ENCODE data around the gene TBC1D21.

The TBC1D21 gene

GRCh38 chr15:73889053-73889761, 15.8 kb downstream of the TBC1D21 start:
- no peak for DNase-seq (ENCODE audit: low spot score)

DNA sequence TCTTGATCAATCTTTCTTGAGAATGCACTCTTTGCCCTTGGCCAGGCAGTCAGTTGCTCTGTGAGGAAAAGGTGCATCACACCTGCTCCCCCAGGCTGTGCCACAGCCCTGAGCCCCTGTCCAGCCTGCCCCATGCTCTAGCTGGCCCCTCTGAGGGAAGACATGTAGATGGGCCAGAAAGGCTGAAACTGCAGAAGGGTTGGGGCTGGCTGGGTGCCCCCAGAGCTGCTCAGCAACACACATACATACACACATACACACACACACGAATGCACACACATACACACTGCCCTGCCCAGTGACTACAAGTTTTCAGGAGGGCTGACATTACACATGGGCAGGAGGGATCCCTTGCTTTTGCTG, 16.4 kb downstream of the TBC1D21 start:
- DNase-seq (ENCODE audit: low spot score) = no peak

DNA sequence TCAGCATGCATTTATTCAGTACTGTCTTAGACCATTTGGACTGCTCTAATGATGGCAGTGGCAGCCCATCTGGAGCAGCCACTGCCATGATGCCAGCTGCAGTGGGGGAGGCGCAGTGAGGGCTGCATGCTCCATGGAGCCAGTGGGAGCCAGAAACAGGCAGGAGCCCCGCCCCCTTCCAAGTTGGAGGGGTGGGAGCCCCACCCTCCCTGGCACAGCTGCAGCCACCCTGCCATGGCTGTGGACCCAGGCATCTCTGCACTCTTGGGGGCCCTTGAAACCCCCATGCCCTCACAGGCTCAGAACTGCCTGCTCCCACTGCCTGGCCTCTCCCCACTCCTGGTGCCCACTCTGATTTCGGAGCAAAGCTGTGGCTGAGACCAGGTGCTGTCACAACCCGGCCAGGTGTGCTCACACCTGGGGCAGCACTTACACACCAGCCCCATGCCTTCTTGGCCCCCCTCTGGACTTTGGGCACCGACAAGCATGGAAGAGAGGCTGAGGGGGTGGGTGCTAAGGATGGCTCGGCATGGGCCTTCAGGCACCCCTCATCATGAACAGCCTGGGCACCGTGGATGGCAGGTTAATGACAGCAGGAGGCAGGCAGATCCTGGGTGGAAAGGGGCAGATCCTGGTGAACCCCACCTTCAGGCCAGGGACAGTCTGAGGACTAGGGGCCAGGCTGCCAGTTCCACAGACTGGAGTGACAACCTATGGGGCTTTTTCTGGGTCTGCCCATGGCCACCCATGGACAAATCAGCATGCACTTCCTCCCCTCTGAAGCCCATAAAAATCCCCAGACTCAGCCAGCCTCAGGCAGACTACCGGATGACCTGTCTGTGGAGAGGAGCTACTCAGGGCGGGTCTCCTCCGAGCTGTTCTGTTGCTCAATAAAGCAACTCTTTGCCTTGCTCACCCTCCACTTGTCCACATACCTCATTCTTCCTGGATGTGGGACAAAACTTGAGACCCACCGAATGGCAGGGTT, 18.3 kb downstream of the TBC1D21 start:
- DNase-seq (ENCODE audit: low spot score) = no peak

DNA sequence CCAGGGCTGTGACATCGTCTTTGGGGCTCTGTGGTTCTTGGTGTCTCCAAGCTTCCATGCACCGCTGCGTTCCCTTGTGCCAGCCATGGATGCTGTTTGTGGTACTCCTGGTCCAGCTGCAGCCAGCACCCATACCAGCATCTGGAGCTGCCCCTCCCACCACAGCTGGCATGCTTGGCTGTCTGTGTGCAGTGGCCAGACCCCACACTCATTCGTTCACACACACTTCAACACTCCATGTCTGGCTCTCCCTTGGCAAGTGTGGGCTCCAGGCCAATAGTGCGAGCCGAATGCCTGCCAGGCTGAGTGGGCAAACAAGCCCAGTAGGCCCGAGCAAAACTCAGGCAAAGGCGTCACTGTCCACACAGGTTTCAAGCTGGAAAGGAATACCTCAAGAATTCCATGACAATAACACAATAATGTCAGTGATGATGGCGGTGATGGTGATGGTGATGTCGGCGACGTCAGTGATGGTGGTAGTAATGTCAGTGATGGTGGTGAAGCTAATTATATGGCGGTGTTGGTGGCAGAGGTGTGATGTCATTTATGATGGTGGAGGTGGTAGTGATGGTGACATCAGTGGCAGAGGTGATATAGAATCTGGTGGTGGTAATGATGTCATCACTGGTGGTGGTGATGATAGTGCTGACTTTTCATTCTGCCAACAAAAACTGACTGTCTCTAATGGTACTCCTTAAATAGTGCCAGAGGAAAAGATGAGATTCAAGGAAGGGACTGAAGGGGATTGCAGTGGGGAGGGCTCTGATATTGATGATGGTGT, 19.3 kb downstream of the TBC1D21 start:
- DNase-seq (ENCODE audit: low spot score) = no peak

DNA sequence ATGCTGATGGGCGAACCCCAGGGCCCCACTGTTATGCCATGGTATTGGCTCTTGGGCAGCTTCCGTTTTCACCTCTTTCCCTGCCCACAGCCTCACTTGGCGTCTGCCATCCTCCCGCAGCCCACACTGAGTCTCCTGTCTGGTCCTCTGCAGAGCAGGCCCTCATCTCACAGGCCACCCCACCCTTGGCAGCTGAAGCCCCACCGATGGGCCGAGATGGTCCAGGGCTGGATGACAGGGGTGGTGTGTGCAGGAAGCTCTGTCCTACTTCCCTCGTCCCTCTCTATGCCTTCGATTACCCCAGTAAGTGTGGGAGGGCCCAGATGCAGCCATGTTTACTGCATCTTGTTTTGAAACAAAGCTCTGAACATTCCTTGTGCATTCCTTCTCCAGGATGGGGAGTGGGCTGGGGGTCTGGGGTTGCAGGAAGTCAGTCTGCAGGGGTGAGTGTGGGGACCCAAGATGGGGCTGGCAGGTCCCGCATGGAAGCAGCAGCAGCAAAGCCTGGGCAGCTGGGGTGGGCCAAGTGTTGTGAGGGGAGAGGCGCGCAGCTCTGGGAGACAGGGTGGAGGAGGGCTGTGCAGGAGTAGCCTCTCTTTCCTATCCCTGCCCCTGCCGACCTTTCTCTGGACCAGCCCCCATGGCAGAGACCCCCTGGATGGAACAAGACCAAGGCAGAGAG, 20.9 kb downstream of the TBC1D21 start:
- DNase-seq (ENCODE audit: low spot score) = no peak

GRCh38 chr15:73897441-73898261, 24.3 kb downstream of the TBC1D21 start:
- DNase-seq (ENCODE audit: low spot score) = peak; percentile 26

GRCh38 chr15:73899197-73900094, 26.1 kb downstream of the TBC1D21 start:
- no peak for DNase-seq (ENCODE audit: low spot score)

GRCh38 chr15:73900095-73900712, 26.8 kb downstream of the TBC1D21 start:
- no peak for DNase-seq (ENCODE audit: low spot score)

DNA sequence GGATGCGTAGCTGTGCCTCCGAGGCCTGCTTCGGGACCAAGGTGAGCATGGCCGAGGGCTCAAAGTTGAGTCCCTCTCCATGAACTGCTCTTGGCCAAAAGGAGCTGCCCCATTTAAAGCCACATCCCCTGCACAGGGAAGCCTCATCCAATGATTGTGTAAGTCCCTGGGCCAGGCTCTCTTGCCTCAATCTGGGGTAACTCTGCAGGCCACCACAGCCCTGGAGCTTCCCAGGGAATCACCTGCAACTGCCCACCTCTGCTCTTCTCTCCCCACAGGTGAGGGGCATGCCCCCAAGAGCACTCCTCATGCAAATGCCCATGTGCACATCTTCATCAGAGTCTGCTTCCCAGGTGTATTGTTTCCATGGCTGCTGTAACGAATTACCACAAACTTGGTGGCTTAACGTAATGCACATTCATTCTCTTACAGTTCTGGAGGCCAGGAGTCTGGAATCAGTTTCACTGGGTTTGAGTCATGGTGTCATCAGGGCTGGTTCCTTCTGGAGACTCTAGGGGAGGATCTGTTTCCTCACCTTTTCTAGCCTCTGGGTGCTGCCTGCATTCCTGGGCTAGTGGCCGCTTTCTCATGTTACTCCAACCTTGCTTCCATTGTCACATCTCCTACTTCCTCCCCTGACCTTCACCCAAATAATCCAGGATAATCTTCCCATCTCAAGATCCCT, 27.9 kb downstream of the TBC1D21 start:
- DNase-seq (ENCODE audit: low spot score) = no peak

DNA sequence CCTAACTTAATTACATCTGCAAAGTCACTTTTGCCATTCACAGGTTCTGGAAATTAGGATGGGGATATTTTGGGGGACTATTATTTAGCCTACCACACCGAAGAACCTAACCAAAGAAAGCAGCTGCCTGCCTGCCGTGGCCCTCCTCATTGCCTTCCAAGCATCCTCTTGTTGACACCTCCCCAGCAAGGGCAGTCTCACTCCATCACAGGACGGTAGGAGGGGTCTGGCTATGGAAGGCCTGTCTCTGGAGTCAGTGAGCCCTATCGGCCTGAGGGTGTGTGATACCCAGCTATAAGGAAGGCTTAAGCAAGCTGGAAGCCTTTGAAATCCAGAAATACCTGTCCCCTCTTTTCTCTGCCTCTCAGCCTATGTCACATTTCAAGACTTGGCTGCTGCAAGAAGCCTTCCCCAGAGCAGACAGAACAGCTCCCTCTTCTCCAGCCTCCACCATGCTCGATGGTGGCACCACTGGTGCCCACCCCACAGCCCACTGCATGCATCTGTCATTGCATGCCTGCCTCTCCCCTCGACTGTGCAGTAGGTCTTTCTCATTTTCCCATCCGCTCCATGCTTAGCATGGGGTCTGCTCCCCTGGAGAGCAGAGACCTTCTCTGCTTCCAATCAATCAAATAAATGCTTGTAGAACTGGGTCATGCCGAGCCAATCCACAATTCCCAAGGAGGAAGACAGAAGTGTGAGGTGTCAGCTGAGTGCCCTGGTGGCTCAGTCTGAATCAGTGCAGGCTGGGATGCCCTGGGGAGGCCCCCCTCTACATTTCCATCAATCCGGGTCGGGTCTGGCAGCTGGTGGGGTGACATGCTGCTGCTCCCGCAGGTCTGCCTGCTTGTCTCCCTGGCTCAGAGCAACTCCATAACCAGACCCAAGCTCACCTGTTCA, 29.0 kb downstream of the TBC1D21 start:
- DNase-seq (ENCODE audit: low spot score) = no peak

DNA sequence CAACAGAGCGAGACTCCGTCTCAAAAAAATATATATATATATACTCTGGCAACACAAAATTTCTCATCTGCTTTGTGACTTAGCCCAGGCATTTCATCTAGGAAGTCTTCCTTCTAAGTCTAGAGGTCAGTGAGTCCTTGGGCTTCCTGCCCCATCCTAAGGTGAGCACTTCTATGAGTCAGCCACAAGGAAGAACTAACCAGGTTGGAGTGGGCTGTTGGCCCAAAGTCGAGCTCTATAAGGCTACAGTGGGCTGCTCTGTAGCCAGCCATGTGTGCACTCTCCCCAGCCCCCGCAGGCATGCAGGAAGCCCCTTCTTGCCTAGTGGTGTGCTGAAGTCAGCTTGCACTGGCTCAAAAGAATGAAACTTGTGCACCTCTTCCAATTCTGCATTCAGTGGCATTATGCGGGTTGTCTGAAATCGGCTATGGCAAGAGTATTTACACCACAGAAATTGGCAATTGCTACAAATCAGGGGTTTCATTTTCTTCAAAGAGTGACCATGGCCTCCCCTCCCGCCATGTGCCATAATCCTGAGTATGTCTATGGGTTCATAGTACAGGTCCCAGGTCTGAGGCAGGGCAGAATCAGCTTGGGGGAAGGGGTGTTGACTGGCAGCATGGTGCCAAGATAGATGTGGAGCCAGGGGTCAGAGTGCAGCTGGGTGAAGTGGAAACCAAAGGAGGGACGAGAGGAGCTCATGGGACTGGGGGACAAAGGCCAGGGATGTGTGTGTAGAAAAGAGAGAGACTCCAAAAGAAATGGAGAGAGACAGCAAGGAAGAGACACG, 30.9 kb downstream of the TBC1D21 start:
- DNase-seq (ENCODE audit: low spot score) = no peak

DNA sequence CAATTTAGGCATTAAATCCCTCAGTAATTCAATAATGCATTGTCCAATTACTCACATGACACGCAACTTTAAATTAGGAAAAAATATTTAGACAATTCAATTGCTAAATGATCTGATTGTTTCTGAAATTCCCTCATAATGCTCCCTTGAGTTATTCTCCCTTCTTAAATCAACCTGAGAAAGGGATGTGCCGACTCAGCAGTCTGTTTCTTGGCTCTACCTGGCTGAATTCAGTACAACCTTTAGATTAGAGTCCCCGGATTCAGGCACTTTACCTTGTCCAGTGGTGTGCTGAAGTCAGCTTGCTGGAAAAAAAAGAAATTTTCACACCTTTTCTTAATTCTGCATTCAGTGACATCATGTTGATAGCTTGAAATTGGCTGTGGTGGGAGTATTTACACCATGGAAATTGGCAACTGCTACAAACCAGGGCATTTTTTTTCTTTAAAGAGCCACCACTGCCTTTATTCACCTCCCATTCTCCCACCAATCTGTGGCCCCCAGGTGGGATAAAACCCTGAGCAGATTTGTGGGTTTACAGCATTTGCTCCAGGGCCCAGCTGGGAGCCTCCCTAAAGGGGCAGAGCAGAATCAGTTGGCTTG, 32.0 kb downstream of the TBC1D21 start:
- no peak for DNase-seq (ENCODE audit: low spot score)

DNA sequence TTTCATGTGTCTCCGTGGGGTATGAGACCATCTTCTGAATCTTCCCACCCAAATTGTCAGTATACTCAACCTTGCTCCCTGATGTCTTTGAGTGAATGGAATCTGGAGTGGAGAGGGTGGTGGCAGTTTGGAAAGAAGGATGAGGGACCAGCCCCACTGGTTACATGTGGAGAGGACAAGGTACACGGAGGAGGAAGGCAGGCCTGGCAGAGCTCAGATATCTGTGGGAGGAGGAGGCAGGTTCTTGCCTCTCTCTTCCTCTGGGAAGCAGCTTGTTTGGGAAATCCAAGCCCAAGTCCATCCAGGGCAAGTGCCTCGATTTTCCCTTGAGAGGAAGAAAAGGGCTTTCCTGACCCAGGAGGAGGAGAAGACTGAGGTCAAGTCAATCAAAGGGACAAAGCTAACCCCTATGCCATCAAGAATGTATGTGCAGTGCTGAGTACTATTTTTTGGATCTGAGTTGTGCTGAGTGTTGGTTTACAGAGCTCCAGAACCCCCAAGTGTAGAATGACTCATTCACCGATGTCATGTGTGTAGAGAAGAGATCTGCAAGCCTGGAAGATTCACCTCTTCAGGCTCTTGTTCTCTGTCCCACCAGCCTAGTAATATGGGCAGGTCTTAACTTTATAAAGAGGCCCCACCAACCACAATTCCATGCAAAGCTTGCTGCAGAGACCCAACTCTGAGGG, 33.1 kb downstream of the TBC1D21 start:
- DNase-seq (ENCODE audit: low spot score) = no peak

DNA sequence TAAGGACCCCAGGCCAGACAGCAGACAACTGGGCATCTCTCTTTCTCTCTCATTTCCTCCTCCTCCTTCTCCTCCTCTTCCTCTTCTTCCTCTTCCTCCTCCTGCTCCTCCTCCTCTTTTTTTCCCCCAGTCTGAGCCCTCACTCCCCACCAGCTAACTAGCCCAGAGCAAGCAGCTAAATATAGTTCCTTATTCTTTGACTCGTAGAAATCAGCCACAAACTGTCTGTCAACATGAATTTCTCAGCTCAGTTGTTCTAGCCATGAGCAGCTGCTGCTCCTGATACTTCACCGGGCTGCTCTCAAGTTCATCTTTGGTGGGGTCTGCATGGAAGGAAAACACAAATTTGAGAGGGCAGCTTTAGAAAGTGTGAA, 33.7 kb downstream of the TBC1D21 start:
- DNase-seq (ENCODE audit: low spot score) = no peak

DNA sequence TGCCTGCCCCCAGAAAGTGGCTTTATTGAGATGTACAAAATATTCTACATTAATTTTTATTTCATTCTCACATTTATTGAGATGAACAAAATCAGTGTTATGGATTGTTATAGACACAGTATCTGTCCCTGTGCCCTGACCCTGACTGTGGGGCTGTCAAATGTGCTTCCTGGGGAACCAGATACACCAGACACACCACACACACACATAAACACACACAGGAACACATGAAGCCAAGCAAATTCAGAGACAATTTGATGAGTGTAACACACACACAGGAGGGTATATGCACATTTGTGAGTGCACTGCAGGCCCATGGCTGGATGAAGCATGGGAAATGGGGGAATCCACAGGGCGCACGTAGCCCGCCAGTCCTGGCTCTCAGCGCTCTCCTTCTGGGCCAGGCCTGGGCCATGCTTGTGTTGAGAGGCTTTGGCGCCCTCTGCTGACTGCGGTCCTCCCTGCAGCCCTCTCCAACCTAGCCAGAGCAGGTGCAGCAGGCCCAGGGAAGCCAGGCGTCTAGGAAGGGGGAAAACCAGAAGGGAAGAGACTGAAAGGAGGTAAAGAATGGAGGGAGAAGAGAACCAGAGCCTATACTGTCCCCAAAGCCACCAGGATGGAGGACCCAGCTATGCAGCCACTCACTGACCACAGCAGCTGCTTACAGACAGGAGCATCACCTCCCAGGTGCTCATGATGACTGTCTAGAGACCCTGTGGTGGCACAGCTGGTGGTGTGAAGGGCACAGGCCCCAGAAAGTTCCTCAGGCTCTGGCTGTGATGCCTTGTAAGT, 34.9 kb downstream of the TBC1D21 start:
- DNase-seq (ENCODE audit: low spot score) = peak; percentile 70
